ENCODE results near the gene IQCE.

Gene IQCE

DNA sequence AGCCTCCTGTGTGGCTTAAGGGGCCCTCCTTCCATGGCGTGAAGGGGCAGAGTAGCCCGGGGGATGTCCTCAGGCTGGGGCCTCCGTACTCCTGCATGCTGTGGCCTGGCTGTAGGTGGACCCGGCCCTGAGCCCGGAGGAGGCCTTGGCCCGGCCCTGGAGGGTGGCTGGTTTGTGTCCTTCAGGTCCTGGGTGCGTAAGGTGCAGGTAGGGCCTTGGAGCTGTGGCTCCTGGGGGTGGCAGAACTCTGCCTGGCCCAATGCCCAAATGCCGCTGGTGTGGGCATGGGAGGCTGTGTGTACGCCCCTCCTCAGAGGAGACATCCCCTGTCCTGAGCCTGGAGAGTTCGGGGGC lies 102.3 kb downstream of the IQCE start:
- Histone ChIP-seq H3K4me3 (ENCODE audit: low read length) (no peak overlapping the region), H3K36me3 (replicated peaks; ENCODE audit: insufficient read depth, low read length) (no peaks in the 10 kb centered on the region), H2AFZ (ENCODE audit: low read length) (no peak overlapping the region), H3K27me3 (replicated peaks; ENCODE audit: insufficient read depth, low read length) (peaks cover 71% of the 10 kb centered on the region), H3K4me1 (ENCODE audit: low read length) (no peaks in the 10 kb centered on the region), H3K27ac (ENCODE audit: low read length) (no peak overlapping the region), H3K9me2 (replicated peaks; ENCODE audit: insufficient read depth, low read length) (no peaks in the 10 kb centered on the region), H3K4me2 (ENCODE audit: low read depth, low read length) (no peak overlapping the region), H4K20me1 (ENCODE audit: insufficient read depth, low read length) (no peaks in the 10 kb centered on the region), H3K79me2 (ENCODE audit: low read length) (no peaks in the 10 kb centered on the region), H3F3A (ENCODE audit: insufficient read depth, low read length) (no peaks in the 10 kb centered on the region), H3K9ac (ENCODE audit: low read length) (no peak overlapping the region), H3K9me3 (replicated peaks; ENCODE audit: insufficient read depth, low read length) (no peaks in the 10 kb centered on the region)
- TF ChIP-seq EZH2 (optimal IDR thresholded peaks at IDR 0.05; ENCODE audit: low read depth, low read length) = no peak
- TF ChIP-seq EZH2phosphoT487 (IDR thresholded peaks at IDR 0.05; ENCODE audit: low read length) = no peak
- TF ChIP-seq, protein P1, sequence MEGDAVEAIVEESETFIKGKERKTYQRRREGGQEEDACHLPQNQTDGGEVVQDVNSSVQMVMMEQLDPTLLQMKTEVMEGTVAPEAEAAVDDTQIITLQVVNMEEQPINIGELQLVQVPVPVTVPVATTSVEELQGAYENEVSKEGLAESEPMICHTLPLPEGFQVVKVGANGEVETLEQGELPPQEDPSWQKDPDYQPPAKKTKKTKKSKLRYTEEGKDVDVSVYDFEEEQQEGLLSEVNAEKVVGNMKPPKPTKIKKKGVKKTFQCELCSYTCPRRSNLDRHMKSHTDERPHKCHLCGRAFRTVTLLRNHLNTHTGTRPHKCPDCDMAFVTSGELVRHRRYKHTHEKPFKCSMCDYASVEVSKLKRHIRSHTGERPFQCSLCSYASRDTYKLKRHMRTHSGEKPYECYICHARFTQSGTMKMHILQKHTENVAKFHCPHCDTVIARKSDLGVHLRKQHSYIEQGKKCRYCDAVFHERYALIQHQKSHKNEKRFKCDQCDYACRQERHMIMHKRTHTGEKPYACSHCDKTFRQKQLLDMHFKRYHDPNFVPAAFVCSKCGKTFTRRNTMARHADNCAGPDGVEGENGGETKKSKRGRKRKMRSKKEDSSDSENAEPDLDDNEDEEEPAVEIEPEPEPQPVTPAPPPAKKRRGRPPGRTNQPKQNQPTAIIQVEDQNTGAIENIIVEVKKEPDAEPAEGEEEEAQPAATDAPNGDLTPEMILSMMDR (IDR thresholded peaks at IDR 0.05; ENCODE audit: low read length) = no peak
- DNase-seq = no peak

DNA sequence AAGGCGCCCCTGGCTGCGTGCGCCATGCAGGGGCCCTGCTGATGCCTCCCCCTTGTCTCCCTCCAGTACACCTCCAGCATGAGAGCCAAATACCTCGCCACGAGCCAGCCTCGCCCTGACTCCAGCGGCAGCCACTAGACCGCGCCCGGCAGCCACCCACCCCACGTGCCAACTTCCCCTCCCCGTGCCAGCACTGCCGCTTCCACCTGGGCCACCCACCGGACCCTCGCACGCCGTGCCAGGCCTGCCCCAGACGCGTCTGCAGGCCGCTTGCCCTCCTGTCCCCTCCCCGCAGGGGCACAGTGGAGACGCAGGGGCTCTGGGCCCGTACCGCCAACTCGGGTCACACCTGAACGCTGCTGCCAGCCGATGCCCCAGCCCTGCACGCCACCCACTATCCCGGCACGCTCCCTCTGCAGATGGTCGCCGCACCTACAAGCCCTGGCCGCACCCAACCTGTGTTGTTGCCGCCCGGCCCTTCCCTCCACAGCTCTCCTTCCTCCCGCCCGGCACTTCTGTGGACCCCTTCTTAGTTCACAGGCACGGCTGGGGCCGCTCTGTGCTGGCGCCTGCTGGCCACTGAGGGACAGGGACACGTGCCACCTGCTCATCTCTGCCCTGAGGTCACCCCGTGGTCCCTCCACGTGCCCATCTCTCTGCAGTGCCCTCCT lies 103.0 kb downstream of the IQCE start:
- TF ChIP-seq EZH2phosphoT487 (IDR thresholded peaks at IDR 0.05; ENCODE audit: low read length) (no peak), EZH2 (optimal IDR thresholded peaks at IDR 0.05; ENCODE audit: low read depth, low read length) (no peak)
- TF ChIP-seq, protein P1 (IDR thresholded peaks at IDR 0.05; ENCODE audit: low read length) = no peak
- H3K27ac ChIP-seq (ENCODE audit: low read length) = no peak overlapping the region
- no peaks in the 10 kb centered on the region for H3K4me1 ChIP-seq (ENCODE audit: low read length)
- no peak for DNase-seq
- no peaks in the 10 kb centered on the region for H3K79me2 ChIP-seq (ENCODE audit: low read length)
- H2AFZ ChIP-seq (ENCODE audit: low read length) = no peak overlapping the region
- H3K4me3 ChIP-seq (ENCODE audit: low read length) = no peak overlapping the region
- peaks cover 68% of the 10 kb centered on the region for H3K27me3 ChIP-seq (replicated peaks; ENCODE audit: insufficient read depth, low read length)
- H3K9me2 ChIP-seq (replicated peaks; ENCODE audit: insufficient read depth, low read length) = no peaks in the 10 kb centered on the region
- H3K4me2 ChIP-seq (ENCODE audit: low read depth, low read length) = no peak overlapping the region
- H3K36me3 ChIP-seq (replicated peaks; ENCODE audit: insufficient read depth, low read length) = no peaks in the 10 kb centered on the region
- no peak overlapping the region for H3K9ac ChIP-seq (ENCODE audit: low read length)
- no peaks in the 10 kb centered on the region for H3K9me3 ChIP-seq (replicated peaks; ENCODE audit: insufficient read depth, low read length)
- H3F3A ChIP-seq (ENCODE audit: insufficient read depth, low read length) = no peaks in the 10 kb centered on the region
- no peaks in the 10 kb centered on the region for H4K20me1 ChIP-seq (ENCODE audit: insufficient read depth, low read length)

DNA sequence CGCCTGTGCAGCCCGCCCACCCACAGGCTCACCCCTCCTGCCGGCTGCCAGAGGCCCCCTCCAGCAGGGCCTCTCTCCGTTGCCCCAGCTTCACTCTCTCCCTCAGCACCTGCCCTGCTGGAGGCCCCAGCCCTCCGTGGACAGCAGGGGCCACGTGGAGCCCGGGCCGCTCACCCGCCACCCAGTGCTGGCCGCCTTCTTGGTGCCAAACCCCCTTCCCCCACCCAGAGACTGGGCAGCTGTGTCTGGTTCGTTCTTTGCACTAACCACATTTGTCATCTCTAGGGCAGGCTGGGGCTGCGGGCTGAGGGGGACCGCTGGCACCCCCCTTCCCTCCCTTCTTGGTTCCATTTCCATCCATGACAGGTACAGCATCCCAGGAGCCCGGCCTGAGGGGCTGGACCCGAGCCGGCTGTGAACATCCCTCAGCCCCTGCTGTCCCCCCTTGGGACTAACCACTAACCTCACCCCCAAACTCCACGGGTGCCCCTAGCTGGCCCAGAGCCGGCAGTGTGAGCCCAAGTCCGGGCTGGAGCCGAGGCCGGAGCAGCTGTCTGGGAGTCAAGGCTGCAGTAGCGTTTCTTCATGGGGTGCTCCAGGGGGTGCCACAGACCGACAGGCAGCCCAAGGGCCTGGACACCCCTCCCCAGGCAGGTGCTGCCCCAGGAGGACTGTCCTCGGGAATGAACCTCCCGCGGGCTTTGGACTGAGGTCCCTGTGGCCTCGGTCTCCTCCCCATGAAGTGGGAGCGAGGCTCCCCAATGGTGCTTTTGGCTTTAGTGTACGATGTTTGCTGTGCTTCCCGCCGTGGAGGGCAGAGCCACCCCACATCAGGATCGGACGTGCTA lies 103.7 kb downstream of the IQCE start:
- H3F3A ChIP-seq (ENCODE audit: insufficient read depth, low read length) = no peaks in the 10 kb centered on the region
- DNase-seq = no peak
- no peaks in the 10 kb centered on the region for H3K36me3 ChIP-seq (replicated peaks; ENCODE audit: insufficient read depth, low read length)
- no peaks in the 10 kb centered on the region for H3K9me2 ChIP-seq (replicated peaks; ENCODE audit: insufficient read depth, low read length)
- H3K4me2 ChIP-seq (ENCODE audit: low read depth, low read length) = no peak overlapping the region
- H3K27me3 ChIP-seq (replicated peaks; ENCODE audit: insufficient read depth, low read length) = peaks cover 74% of the 10 kb centered on the region
- H3K4me3 ChIP-seq (ENCODE audit: low read length) = no peak overlapping the region
- H3K79me2 ChIP-seq (ENCODE audit: low read length) = no peaks in the 10 kb centered on the region
- no peaks in the 10 kb centered on the region for H4K20me1 ChIP-seq (ENCODE audit: insufficient read depth, low read length)
- H3K9me3 ChIP-seq (replicated peaks; ENCODE audit: insufficient read depth, low read length) = no peaks in the 10 kb centered on the region
- H2AFZ ChIP-seq (ENCODE audit: low read length) = no peak overlapping the region
- no peak overlapping the region for H3K9ac ChIP-seq (ENCODE audit: low read length)
- no peaks in the 10 kb centered on the region for H3K4me1 ChIP-seq (ENCODE audit: low read length)
- H3K27ac ChIP-seq (ENCODE audit: low read length) = no peak overlapping the region
- TF ChIP-seq EZH2 (optimal IDR thresholded peaks at IDR 0.05; ENCODE audit: low read depth, low read length) = no peak
- no peak for TF ChIP-seq EZH2phosphoT487 (IDR thresholded peaks at IDR 0.05; ENCODE audit: low read length)
- TF ChIP-seq, protein P1 (IDR thresholded peaks at IDR 0.05; ENCODE audit: low read length) = no peak

Measured in MM.1S (cell line).